Sigmoid colon (tissue), 7 donors: ENCODE measurements around the gene TFEB. TPM values are rescaled to one million over a fixed set of nuclear protein-coding genes. Genes with fewer than 3 reads are reported as not detected.

Experiments
- DNase-seq: peaks from one replicate; pipeline ENCODE4 v3.0.0-alpha.2; 2019
- H3K27ac ChIP-seq, 4 donors: fragments of 200-600 bp; sonication (generic); one replicate each; pipeline ENCODE4 v1.5.1; 2016 to 2019; ENCODE audit warnings: mild to moderate bottlenecking in 1 of 4
- H3K27me3 ChIP-seq, 3 donors: fragments of 200-600 bp; sonication (generic); one replicate each; pipeline ENCODE4 v1.5.1; 2019; ENCODE audit warnings: mild to moderate bottlenecking in 1 of 3
- H3K36me3 ChIP-seq, 4 donors: fragments of 200-600 bp; sonication (generic); one replicate each; pipeline ENCODE4 v1.5.1; 2016 to 2019
- H3K4me1 ChIP-seq, 4 donors: fragments of 200-600 bp; sonication (generic); one replicate each; pipeline ENCODE4 v1.5.1; 2017 to 2019
- H3K4me3 ChIP-seq, 4 donors: fragments of 200-600 bp; sonication (generic); one replicate each; pipeline ENCODE4 v1.5.1; 2017 to 2019; ENCODE audit warnings: mild to moderate bottlenecking in 2 of 4, moderate library complexity in 1 of 4
- H3K9me3 ChIP-seq, 4 donors: fragments of 200-600 bp in 3 of 4; sonication (generic) in 3 of 4; one replicate each; pipeline versions ENCODE4 v1.5.1 to v1.6.1; 2013 to 2019
- EP300 ChIP-seq, 4 donors: sonication (generic); formaldehyde crosslinking; IDR thresholded peaks; one replicate each; pipeline ENCODE4 v1.6.1; 2017; ENCODE audit warnings: antibody characterized with exemption in 4 of 4
- POLR2A ChIP-seq, 2 donors: fragments of 450-650 bp; IDR thresholded peaks; one replicate each; pipeline ENCODE4 v1.6.1; 2016; ENCODE audit warnings: antibody characterized with exemption in 2 of 2, mild to moderate bottlenecking in 2 of 2, moderate library complexity in 2 of 2
- POLR2AphosphoS5 ChIP-seq, 4 donors: sonication (generic); formaldehyde crosslinking; IDR thresholded peaks; one replicate each; pipeline ENCODE4 v1.6.1; 2017; ENCODE audit warnings: antibody characterized with exemption in 4 of 4
- WGBS, 2 donors: extraction: QIAGEN DNeasy Blood & Tissue Kit; methylation state at CpG; one replicate each; pipeline ENCODE4 v1.1.7; 2013; 5-methylcytosine and 5-hydroxymethylcytosine counted together
- intact Hi-C: fragments of 100-400 bp; cut with DNase I; formaldehyde crosslinking; loops from one replicate; pipeline ENCODE4 v1.15.1; 2023
- polyA plus RNA-seq, 3 donors: library from polyadenylated mRNA; stranded (reverse); fragments of 200-250 nt; gene quantifications; one replicate each; pipeline ENCODE4 v1.2.3, GENCODE V29; 2013
- total RNA-seq, 4 donors: library from RNA; depleted of rRNA; stranded (reverse); fragments of >200 nt; gene quantifications; one replicate each; pipeline ENCODE4 v1.1.0, GENCODE V29; 2016
- TF ChIP-seq, protein P1 (sequence below), 4 experiments: fragments of 450-650 bp in 3 of 4; fragments of 200-600 bp in 1 of 4; IDR thresholded peaks; one replicate each; pipeline ENCODE4 v1.5.1; 2016 to 2019; ENCODE audit warnings: antibody characterized with exemption in 4 of 4, mild to moderate bottlenecking in 3 of 4, moderate library complexity in 2 of 4
- donor health status: healthy with polysubstance abuse.
- donor health status: Bipolar disorder and iron deficiency.
- donor health status: healthy.

TFEB gene
- total and polyA plus RNA-seq, 7 donors: 21.0 to 40.9 (median 28.2) TPM

GRCh38 chr6:41763470-41763869, 28.1 kb upstream of the TFEB start:
- TF ChIP-seq POLR2AphosphoS5 (IDR thresholded peaks at IDR 0.05): no peak
- peaks cover 0 to 10% (median 7%) of the 10 kb centered on the region in 4 donors for H3K4me1 ChIP-seq
- 37 to 42% methylated on average over 2 of the region's 2 CpGs for WGBS, 2 donors
- no peak overlapping the region for H3K4me3 ChIP-seq
- H3K27ac ChIP-seq: no peak overlapping the region
- no peaks in the 10 kb centered on the region for H3K9me3 ChIP-seq
- DNase-seq: no peak
- intact Hi-C loops: no loop called here
- H3K27me3 ChIP-seq: no peaks in the 10 kb centered on the region
- no peaks in the 10 kb centered on the region for H3K36me3 ChIP-seq

GRCh38 chr6:41759905-41760579, 24.6 kb upstream of the TFEB start:
- Histone ChIP-seq H3K27me3 (no peaks in the 10 kb centered on the region), H3K9me3 (no peaks in the 10 kb centered on the region), H3K4me1 (no peaks in the 10 kb centered on the region), H3K4me3 (no peak overlapping the region), H3K27ac (no peak overlapping the region), H3K36me3 (no peaks in the 10 kb centered on the region)
- intact Hi-C loops: no loop called here
- DNase-seq: no peak
- TF ChIP-seq, protein P1, sequence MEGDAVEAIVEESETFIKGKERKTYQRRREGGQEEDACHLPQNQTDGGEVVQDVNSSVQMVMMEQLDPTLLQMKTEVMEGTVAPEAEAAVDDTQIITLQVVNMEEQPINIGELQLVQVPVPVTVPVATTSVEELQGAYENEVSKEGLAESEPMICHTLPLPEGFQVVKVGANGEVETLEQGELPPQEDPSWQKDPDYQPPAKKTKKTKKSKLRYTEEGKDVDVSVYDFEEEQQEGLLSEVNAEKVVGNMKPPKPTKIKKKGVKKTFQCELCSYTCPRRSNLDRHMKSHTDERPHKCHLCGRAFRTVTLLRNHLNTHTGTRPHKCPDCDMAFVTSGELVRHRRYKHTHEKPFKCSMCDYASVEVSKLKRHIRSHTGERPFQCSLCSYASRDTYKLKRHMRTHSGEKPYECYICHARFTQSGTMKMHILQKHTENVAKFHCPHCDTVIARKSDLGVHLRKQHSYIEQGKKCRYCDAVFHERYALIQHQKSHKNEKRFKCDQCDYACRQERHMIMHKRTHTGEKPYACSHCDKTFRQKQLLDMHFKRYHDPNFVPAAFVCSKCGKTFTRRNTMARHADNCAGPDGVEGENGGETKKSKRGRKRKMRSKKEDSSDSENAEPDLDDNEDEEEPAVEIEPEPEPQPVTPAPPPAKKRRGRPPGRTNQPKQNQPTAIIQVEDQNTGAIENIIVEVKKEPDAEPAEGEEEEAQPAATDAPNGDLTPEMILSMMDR (IDR thresholded peaks at IDR 0.05): no peak
- no peak for TF ChIP-seq POLR2AphosphoS5 (IDR thresholded peaks at IDR 0.05)
- TF ChIP-seq POLR2A (IDR thresholded peaks at IDR 0.05): no peak
- TF ChIP-seq EP300 (IDR thresholded peaks at IDR 0.05): no peak
- WGBS, 2 donors: 80 to 91% methylated on average over 2 of the region's 2 CpGs

- Histone ChIP-seq H3K27ac (no peak overlapping the region), H3K4me1 (no peaks in the 10 kb centered on the region), H3K9me3 (no peaks in the 10 kb centered on the region), H3K4me3 (no peak overlapping the region), H3K27me3 (no peaks in the 10 kb centered on the region), H3K36me3 (no peaks in the 10 kb centered on the region)
- intact Hi-C loops: no loop called here
- TF ChIP-seq POLR2AphosphoS5 (IDR thresholded peaks at IDR 0.05): no peak
- no peak for DNase-seq
- WGBS, 2 donors: 87 to 92% methylated on average over 13 of the region's 13 CpGs
Observed at GRCh38 chr6:41759106-41759904, 23.9 kb upstream of the TFEB start.

DNA sequence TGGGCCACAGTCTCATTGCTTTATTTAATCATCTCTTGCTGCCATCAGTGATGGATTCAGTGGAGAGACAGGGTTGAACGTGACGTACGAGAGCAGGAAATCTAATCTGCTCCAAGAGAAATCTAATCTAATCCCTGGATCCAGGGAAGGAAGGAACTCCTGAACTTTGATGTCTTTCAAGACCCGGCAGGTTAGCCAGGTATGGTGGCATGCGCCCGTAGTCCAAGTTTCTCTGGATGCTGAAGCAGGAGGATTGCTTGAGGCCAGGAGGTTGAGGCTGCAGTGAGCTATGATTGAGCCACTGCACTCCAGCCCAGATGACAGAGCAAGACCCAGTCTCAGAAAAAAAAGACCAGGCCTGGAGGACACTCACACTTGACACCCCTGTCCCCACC, 23.2 kb upstream of the TFEB start:
- DNase-seq: no peak
- Histone ChIP-seq H3K4me1 (no peaks in the 10 kb centered on the region), H3K27me3 (no peaks in the 10 kb centered on the region), H3K4me3 (no peak overlapping the region), H3K9me3 (no peaks in the 10 kb centered on the region), H3K27ac (no peak overlapping the region), H3K36me3 (no peaks in the 10 kb centered on the region)
- TF ChIP-seq EP300 (IDR thresholded peaks at IDR 0.05) (no peak), POLR2A (IDR thresholded peaks at IDR 0.05) (no peak), POLR2AphosphoS5 (IDR thresholded peaks at IDR 0.05) (no peak)
- TF ChIP-seq, protein P1 (IDR thresholded peaks at IDR 0.05): no peak
- intact Hi-C loops: no loop called here
- WGBS, 2 donors: 93% methylated on average over 6 of the region's 6 CpGs

DNA sequence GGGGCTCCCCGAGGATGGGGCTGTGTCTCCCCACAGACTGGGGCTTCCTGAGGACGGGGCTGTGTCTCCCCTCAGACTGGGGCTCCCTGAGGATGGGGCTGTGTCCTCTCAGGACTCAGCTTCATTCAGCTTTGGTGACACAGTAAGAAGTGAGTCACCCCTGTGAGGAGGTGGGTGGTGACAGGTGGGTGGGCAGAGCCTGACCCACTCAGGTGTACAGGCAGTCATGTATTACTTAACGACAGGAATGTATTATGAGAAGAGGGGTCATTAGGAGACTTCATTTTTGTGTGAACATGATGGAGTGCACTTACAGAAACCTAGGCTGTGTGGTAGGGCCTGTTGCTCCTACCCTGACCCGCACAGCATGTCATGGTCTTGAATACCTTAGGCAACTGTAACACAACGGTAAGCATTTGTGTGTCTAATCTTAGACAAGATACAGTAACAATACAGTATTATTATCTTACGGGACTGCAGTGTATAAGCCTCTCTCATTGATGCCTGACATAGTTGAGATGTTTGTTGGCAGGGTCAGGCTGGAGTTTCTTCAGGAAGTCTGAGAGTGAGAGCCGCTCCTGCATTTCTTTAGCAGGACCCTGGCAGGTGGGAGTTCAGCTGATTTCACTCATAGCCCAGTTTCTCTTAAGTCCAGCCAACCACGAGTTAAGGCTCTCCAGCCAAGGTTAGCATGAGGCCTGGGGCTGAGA, 22.7 kb upstream of the TFEB start:
- no peaks in the 10 kb centered on the region for H3K4me1 ChIP-seq
- TF ChIP-seq EP300 (IDR thresholded peaks at IDR 0.05) (no peak), POLR2A (IDR thresholded peaks at IDR 0.05) (no peak), POLR2AphosphoS5 (IDR thresholded peaks at IDR 0.05) (no peak)
- TF ChIP-seq, protein P1 (IDR thresholded peaks at IDR 0.05): no peak
- H3K4me3 ChIP-seq: no peak overlapping the region
- H3K27ac ChIP-seq: no peak overlapping the region
- 80 to 82% methylated on average over 8 of the region's 8 CpGs for WGBS, 2 donors
- no peak for DNase-seq
- H3K27me3 ChIP-seq: no peaks in the 10 kb centered on the region
- H3K36me3 ChIP-seq: no peaks in the 10 kb centered on the region
- intact Hi-C loops: no loop called here
- no peaks in the 10 kb centered on the region for H3K9me3 ChIP-seq
